NOMO-1 treated with DMSO at 0.1 percent for 48 hours (cell line): ENCODE measurements around the gene SPDYE8.
"Not testable (repeated sequence)": the region's sequence is repeated elsewhere in the genome, so short reads cannot be mapped to it uniquely, and the experiment has no call there.

ENCODE experiments used
- DNase-seq: peaks from one replicate; lab custom pipeline; 2025; ENCODE audit not compliant: unreplicated experiment; lab: John Stamatoyannopoulos, UW

The SPDYE8 gene, protein sequence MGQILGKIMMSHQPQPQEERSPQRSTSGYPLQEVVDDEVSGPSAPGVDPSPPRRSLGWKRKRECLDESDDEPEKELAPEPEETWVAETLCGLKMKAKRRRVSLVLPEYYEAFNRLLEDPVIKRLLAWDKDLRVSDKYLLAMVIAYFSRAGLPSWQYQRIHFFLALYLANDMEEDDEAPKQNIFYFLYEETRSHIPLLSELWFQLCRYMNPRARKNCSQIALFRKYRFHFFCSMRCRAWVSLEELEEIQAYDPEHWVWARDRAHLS

DNA sequence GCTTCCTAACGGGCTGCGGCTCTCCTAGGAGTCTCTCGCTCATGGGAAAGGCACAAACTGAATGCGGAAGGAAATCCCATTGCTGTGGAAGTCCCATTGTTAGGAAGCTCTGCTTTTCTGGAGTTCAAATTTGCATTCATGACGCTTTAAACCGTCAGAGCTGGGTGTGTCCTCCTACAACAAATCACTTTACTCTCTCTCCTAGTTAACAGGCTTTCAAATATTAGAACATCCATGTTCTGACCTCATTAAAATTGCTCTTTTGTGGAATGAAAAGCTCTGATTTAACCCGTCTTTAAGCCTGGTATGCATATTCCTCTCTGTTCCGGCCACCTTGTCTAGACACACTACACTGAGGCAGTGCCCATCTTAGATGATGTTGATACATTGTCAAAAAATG, at the start of gene SPDYE8:
SPDYE8 (minus strand) TSS at position 101 of the 400 bp plus-strand sequence. CDS start 1,800 bp downstream, outside the sequence.
- DNase-seq = not testable (repeated sequence)

DNA sequence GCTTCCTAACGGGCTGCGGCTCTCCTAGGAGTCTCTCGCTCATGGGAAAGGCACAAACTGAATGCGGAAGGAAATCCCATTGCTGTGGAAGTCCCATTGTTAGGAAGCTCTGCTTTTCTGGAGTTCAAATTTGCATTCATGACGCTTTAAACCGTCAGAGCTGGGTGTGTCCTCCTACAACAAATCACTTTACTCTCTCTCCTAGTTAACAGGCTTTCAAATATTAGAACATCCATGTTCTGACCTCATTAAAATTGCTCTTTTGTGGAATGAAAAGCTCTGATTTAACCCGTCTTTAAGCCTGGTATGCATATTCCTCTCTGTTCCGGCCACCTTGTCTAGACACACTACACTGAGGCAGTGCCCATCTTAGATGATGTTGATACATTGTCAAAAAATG, 28.2 kb upstream of the SPDYE8 start, which contains the start of gene SPDYE11:
SPDYE11 (minus strand) TSS at position 101 of the 400 bp plus-strand sequence. CDS start 1,800 bp downstream, outside the sequence.
- not testable (repeated sequence) for DNase-seq

DNA sequence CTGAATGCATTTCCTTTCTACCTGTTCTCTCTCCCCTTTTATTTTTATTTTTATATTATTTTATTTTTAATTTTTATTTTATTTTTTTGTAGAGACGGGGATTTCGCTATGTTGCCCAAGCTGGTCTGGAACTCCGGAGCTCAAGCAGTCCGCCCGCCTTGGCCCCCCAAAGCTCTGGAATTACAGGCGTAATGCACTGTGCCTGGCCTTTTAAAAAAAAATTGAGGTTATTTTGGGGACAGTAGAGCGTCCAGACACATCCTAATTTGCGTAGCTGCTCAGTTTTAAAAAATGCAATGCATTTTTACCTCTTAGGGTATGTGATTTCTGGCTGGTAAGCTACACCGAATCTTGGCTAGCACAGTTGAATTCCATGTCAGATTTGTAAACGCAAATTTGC, 23.1 kb downstream of the SPDYE8 start:
- not testable (repeated sequence) for DNase-seq

DNA sequence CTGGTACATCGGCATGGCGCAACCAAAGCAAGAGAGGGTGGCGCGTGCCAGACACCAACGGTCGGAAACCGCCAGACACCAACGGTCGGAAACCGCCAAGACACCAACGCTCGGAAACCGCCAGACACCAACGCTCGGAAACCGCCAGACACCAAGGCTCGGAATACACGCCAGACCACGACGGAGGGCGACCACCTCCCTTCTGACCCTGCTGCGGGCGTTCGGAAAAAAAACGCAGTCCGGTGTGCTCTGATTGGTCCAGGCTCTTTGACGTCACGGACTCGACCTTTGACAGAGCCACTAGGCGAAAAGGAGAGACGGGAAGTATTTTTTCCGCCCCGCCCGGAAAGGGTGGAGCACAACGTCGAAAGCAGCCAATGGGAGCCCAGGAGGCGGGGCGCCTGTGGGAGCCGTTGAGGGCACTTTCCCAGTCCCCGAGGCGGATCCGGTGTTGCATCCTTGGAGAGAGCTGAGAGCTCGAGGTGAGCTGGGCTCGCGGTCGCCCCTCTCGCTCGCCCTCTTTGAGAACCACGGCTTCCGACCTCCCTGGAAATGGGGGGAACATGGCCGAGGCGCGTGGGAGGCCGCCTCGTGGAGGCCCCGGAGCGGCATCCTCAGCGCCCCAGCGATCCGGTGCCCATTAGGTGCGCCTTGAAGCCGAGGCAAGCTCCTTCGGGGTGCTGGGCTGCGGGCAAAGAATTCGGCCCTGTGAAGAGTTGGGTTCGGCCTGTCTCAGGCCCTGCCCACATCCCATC, 23.7 kb downstream of the SPDYE8 start:
- not testable (repeated sequence) for DNase-seq

DNA sequence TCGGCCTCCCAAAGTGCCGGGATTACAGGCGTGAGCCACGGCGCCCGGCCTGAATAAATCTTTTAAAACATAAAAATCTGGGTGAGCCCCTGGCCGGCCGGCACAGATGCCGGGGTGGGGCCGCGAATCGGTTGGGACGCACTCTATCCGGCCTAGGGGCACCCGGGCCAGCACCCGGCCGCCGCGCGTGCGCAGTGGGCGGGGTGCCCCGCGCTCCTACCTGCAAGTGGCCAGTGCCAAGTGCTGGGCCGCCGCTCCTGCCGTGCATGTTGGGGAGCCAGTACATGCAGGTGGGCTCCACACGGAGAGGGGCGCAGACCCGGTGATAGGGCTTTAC, 24.2 kb downstream of the SPDYE8 start:
- DNase-seq = not testable (repeated sequence)

DNA sequence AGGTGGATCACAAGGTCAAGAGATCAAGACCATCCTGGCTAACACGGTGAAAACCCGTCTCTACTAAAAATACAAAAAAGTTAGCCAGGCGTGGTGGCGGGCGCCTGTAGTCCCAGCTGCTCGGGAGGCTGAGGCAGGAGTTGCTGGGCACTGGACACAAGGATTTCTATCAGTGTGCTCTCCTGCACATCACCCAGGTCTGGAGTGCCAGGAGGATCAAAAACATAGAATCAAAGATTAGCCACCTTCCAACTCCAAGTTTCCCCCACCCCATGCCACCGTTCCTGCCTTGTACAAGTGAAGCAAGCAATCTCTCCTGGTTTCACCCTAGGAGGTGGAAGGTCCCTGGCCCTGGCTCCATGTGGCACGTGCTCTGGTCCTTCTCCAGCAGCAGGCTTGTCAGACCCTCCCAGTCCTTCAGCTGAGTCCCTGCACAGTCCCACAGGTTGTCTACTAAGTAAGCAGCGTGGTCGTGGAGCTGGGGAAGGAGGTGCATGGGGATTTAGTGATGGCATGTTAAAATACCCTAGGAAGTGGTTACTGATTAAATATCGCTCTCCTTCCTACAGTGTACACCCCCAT, 31.6 kb downstream of the SPDYE8 start:
- DNase-seq = not testable (repeated sequence)

DNA sequence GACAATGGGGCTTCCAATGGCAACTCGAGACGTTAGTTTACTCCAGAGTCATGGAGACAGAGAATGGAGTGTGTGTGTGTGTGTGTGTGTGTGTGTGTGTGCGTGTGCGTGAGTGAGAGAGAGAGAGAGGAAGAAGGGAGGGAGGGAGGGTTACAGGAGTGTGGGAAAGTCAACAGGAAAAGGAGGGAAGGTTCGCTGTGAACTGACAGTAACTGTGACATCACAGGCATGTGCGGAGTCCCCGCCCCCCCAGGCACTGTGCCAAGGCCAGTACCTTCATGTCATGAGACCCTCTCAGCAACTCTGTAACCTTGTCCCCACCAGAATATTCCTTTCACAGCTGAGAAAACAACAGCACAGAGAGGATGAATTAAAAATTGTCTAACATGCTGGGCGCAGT, 32.1 kb downstream of the SPDYE8 start:
- DNase-seq = not testable (repeated sequence)

DNA sequence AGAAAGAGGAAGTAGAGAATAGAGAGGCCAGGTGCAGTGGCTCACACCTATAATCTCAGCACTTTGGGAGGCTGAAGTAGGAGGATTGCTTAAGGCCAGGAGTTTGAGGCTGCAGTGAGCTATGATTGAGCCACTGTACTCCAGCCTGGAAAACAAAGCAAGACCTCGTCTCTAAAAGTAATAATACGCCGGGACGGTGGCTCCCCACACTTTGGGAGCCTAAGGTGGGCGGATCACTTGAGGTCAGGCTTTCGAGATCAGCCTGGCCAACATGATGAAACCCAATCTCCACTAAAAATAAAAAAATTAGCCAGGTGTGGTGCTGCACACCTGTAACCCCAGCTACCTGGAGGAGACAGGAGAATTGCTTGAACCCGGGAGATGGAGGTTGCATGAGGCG, 34.1 kb downstream of the SPDYE8 start:
- DNase-seq = not testable (repeated sequence)

DNA sequence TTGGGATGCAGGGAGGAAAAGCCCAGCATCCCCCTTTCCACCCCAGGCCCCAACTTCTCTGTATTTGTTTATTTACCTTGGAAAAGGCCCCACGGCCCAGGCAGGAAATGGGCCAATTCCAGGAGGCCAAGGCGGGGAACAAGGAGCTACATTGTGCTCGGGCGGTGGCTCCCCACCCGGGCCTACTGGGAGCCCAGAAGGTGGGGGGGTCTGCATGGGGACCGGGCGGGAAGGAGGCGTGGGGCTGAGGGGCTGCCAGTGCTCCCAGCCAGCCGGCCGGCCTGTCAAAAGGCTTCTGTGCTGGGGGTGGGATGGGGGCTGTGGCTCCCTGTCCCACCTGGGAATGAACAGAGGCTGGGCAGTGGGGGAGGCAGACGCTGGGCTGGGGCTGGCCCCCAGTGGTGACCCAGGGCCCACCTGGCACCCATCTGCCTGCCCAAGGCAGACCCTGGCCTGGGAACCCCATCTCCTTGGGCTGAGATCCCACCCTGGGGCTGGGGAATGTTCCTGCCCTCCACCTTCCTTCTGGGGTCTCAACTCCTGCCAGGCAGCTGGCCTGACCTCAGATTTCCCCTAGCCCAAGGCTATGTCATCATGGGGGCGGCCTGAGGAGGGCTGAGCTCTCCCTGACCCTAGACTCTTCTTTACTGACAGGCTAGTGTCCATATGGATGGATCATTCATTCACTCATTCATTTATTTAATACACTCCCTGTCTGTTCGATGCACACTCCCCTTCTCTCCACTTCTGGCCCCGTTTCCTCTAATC, 39.2 kb downstream of the SPDYE8 start:
- DNase-seq = not testable (repeated sequence)

DNA sequence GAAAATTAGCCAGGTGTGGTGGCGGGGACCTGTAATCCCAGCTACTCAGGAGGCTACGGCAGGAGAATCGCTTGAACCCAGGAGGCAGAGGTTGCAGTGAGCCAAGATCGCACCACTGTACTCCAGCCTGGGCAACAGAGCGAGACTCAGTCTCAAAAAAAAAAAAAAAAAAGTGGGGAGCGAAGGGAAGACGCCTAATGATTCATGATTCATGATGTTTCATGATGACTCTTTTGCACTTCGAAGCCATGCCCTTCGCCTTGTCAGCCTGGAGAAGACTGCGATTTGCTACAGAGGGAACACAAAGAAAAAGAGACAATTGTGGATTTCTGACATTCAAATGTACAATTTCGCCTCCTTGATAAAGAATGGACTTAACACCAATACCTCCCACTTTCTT, 47.5 kb downstream of the SPDYE8 start:
- not testable (repeated sequence) for DNase-seq

DNA sequence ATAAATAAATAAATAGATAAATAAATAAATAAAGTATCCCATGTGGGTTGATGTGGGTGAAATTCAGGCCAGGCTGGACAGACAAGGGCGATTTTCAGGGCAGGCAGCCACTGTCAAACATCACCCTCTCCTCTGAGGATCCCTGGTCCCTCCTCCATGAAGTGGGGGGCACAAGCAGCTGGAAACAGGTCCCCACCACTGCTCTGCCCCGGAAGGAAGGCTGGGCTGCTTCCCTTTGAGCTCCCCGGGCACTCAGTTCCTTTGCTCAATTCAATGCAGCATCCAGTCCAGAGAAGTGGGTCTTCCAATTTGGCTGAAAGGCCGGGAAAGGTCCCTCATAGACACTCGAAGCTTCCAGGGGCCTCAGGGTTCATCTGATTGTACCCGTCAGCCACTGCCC, 49.2 kb downstream of the SPDYE8 start:
- not testable (repeated sequence) for DNase-seq

DNA sequence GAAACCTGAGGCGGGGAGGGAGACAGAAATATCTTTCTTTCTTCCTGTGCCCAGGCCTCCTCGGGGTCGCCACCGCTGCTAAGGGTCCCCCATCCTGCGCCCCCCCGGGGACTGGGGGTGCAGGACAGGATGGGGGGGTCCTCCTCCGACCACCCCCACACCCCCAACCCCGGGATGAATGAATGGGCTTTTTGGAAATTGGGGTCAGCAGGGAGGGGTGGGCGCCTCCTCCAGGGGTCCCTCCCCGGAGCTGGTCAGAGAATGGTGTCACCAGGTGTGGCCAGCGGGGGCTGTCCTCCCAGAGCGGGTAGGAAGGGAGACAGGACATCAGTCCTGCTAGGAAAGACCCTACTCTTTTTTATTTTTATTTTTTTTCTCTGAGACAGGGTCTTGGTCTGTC, 53.1 kb downstream of the SPDYE8 start:
- not testable (repeated sequence) for DNase-seq

DNA sequence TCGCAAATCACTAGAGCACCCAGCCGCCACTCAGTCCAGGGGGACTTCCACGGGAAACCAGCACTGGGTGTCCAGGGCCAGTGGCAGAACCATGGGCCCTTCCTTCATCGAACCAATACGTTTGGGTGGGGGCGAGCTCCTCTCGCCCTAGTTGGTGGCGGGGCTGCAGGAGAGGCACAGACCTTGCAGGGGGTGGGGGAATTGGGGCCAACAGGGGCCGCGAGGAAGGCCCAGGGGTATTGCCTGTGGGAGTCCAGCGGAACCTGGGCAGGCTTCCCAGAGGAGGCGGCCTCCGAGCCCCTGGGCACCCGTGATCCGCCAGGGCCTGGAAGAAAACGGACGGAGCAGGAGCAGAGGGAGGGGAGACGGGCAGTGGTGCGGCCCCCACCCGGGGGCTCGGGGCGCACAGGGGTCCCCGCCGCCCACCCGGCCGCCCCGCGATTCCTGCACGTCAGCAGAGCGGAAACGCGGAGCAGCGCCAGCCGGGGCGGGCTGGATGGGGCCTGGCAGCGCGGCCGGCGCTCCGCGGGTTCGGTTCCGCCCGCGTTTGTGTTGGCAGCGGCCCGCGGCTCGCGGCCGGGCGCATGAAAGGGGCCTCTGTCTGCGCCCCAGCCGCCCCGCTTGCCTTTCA, 53.8 kb downstream of the SPDYE8 start:
- DNase-seq = not testable (repeated sequence)

DNA sequence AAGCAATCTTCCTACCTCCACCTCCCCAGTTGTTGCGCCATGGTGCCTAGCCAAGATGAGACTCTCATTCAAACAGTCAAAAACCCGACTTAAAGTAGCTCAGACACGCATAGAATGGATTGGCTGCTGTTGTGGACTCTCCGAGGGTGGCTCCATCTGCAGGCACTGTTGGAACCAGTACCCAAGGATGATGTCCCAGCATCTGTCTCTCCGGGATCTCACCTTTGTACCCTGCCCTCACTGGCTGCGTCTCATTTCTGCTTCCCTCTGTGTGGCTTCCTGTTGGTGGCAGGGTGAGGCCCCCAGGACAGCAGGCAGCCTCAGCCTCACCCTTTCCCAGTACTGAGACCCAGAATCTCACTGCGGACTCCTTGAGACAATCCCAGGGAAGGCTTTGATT, 54.8 kb downstream of the SPDYE8 start:
- not testable (repeated sequence) for DNase-seq

DNA sequence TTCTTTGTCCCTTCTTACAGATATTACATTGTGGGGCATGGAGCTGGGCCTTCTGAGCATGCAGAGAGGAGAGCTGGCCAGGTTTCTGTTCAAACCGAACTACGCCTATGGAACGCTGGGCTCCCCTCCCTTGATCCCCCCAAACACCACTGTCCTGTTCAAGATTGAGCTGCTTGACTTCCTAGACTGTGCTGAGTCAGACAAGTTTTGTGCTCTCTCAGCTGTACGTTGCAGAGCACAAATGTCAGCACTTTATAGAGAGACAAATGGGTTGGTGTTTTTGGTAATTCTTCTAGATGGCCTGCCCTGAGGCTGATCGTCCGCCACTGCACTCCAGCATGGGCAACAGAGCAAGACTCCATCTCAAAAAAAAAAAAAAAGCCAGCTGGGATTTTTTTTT, 58.1 kb downstream of the SPDYE8 start:
- DNase-seq = not testable (repeated sequence)
